NCI-H2196 treated with DMSO at 0.1 percent for 48 hours (cell line): ENCODE data around the gene TOR1A.
"Not testable (repeated sequence)": the region's sequence is repeated elsewhere in the genome, so short reads cannot be mapped to it uniquely, and the experiment has no call there.

ENCODE experiments used
- DNase-seq: peaks from one replicate; lab custom pipeline; 2025; ENCODE audit not compliant: unreplicated experiment; lab: John Stamatoyannopoulos, UW

TOR1A gene

GRCh38 chr9:129783516-129784361, 40.2 kb downstream of the TOR1A start:
- peak; percentile 56 for DNase-seq

- no peak for DNase-seq
These were observed 42.0 kb downstream of the TOR1A start for GRCh38 chr9:129781981-129782380.

DNA sequence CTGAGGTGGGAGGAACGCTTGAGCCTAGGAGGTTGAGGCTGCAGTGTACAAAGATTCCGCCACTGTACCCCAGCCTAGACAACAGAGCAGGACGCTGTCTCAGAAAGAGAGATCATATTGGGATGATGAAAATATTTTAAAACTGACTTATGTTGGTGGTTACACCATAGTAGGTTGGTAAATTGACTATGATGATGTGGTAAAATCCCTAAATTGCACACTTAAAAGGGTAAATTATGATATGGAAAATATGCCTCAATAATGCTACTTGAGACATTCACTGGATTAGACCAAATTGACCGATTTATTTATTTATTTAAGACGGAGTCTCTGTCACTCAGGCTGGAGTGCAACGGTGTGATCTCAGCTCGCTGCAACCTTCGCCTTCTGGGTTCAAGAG, 42.8 kb downstream of the TOR1A start:
- no peak for DNase-seq

DNA sequence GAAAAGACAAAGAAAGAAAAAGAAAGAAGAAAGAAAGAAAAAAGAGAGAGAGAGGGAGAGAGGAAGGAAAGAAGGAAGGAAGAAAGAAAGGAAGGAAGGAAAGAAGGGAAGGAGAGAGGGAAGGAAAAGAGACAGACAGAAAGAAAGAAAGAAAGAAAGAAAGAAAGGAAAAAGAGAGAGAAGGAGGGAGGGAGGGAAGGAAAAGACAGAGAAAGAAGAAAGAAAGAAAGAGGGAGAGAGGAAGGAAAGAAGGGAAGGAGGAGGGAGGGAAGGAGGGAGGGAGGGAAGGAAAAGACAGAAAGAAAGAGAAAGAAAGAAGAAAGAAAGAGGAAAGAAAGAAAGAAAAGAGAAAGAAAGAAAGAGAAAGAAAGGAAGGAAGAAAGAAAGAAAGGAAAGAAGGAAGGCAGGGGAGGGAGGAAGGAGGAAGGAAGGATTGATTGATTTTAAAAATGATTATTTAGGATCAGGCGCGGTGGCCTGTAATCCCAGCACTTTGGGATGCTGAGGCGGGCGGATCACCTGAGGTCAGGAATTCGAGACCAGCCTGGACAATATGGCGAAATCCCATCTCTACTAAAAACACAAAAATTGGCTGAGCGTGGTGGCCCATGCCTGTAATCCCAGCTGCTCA, 44.3 kb downstream of the TOR1A start:
- DNase-seq = no peak

GRCh38 chr9:129778469-129778868, 45.5 kb downstream of the TOR1A start:
- DNase-seq = no peak

- no peak for DNase-seq
These were observed 46.2 kb downstream of the TOR1A start for GRCh38 chr9:129777769-129778130.

DNA sequence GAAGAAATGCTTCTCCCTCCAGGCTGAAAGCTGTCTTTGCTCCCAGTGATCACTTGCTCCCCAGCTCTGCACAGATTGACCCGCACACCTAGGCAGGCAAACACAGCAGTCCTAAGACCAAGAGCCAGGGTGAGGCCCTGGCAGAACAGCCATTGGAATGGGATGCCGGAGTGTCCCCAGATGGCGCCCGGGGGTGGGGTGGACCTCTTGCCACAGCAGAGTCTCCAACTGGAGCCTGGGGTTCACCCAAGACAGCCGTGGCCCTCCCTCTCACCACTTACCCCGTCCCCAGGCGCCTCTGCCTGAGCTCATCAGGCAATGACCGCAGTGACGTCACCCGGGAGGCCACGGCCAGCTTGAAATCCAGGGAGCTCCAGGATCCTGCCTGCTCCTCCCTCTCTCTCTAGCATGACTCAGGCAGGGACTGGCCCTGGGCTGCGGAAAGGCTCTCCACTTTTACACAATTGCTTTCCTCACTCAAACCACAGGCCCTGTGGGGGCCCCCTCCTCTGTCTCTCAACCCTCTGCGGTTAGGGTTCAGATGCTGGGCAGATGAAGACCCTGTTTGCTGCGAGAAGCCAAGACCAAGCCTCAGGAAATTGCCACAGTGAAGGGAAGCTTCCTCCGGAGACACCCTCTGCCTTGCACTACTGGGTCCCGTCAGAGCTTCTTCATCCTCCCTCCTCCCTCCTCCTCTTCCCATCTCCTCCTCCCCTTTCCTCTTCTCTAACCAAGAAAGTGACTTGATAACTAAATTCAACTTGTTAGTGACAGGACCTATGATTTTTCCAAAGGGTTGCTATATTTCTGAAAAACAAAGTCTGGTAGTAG, 46.8 kb downstream of the TOR1A start:
- DNase-seq = no peak

DNA sequence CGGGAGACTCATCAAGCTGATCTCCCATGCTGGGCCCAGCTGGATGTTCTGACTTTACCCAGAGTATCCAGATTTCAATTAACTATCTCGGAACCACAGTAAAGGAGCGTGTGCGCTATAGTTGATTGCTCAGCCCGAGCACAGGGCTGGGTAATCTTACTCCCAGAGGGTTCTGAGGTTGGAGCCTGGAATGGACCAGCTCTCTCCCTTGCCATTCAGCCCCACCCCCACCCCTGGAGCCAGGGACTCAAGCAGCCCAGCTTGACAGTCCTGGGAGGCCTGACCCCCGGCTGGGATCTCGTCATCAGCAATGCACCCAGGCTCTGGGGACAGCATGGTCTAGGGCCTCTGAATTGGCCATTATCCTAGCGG, 47.4 kb downstream of the TOR1A start:
- no peak for DNase-seq

GRCh38 chr9:129776096-129776495, 47.8 kb downstream of the TOR1A start:
- not testable (repeated sequence) for DNase-seq

GRCh38 chr9:129775448-129775798, 48.5 kb downstream of the TOR1A start:
- DNase-seq = no peak

- DNase-seq = no peak
These were observed 49.0 kb downstream of the TOR1A start for GRCh38 chr9:129774791-129775447.

GRCh38 chr9:129773262-129774048, 50.5 kb downstream of the TOR1A start:
- DNase-seq = no peak

DNA sequence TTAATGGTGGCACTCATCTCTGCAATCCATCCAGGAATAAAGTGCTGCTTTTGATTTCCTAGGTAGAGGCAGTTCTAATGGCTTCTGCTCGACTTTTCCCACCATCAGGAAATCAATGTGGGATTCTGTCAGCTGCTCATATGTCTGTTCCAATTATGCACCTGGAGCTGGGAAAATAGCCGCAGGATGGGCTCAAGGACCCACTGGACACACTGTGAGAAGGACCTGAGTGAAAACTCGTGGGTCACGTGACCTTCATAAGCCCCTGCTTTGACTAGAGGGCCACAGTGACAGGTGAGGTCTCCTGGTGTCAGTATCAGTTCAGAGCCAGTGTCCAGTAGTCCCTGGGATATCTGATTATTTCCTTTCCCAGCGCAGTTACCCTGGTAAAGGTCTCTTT, 53.2 kb downstream of the TOR1A start:
- no peak for DNase-seq

DNA sequence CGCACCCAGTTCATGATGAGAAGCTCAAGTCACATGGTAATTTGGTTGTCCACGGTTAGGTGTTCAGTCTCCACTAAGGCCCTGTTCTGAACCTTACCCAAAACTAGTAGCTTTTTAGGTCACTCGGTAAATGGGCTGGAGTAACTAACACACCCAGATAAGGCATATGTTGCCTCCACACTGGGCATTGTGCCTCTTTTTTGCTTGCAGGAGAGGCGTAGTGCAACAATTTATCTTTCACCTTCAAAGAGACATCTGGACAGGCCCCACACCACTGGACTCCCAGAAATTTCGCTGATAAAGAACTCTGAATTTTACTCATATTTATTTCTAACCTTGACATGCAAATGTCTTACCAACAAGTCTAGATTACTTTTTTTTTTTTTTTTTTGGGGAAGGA, 54.3 kb downstream of the TOR1A start:
- no peak for DNase-seq

DNA sequence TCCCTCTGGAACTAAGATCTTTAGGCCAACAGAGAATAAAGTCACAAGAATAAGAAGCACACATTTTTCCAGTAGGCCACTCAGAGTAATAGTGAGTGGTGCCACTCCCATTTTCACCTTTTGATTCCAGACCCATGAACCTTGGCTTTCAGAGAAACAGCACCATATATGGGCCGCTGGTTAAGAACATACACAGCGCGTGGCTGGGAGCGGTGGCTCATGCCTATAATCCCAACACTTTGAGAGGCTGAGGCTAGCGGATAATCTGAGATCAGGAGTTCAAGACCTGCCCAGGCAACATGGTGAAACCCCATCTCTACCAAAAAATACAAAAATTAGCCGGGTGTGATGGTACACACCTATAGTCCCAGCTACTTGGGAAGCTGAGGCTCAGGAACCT, 55.5 kb downstream of the TOR1A start:
- no peak for DNase-seq

GRCh38 chr9:129765764-129766317, 58.1 kb downstream of the TOR1A start:
- DNase-seq = no peak

- no peak for DNase-seq
These were observed 60.7 kb downstream of the TOR1A start for GRCh38 chr9:129762985-129763926.
